ENCODE data around the gene UTS2.

The UTS2 gene

GRCh38 chr1:7862211-7863060, 9.6 kb upstream of the UTS2 start:
- no peak for DNase-seq

GRCh38 chr1:7861452-7861851, 8.6 kb upstream of the UTS2 start:
- no peak for DNase-seq

- no peak for DNase-seq
Measured at GRCh38 chr1:7860130-7860529, 7.3 kb upstream of the UTS2 start.

- no peak for DNase-seq
Measured at GRCh38 chr1:7859406-7859805, 6.5 kb upstream of the UTS2 start.

GRCh38 chr1:7857985-7858384, 5.1 kb upstream of the UTS2 start:
- DNase-seq: no peak

GRCh38 chr1:7857000-7857399, 4.1 kb upstream of the UTS2 start:
- DNase-seq: no peak

GRCh38 chr1:7856345-7856744, 3.5 kb upstream of the UTS2 start:
- DNase-seq: no peak

- no peak for DNase-seq
Measured at GRCh38 chr1:7853684-7854026, 790 bp upstream of the UTS2 start.

- no peak for DNase-seq
Measured at GRCh38 chr1:7850786-7851185, 2.1 kb downstream of the UTS2 start.

- DNase-seq: no peak
Measured at GRCh38 chr1:7847599-7847998, 5.3 kb downstream of the UTS2 start.

- no peak for DNase-seq
Measured at GRCh38 chr1:7846656-7847055, 6.2 kb downstream of the UTS2 start.

GRCh38 chr1:7845761-7846160, 7.1 kb downstream of the UTS2 start:
- DNase-seq: no peak

GRCh38 chr1:7842517-7842916, 10.3 kb downstream of the UTS2 start:
- no peak for DNase-seq

- no peak for DNase-seq
Measured at GRCh38 chr1:7839526-7839925, 13.3 kb downstream of the UTS2 start.

- no peak for DNase-seq
Measured at GRCh38 chr1:7838714-7839113, 14.2 kb downstream of the UTS2 start.

- no peak for DNase-seq
Measured at GRCh38 chr1:7833035-7833434, 19.8 kb downstream of the UTS2 start.

GRCh38 chr1:7831458-7831857, 21.4 kb downstream of the UTS2 start:
- no peak for DNase-seq

- no peak for DNase-seq
Measured at GRCh38 chr1:7827126-7827955, 25.5 kb downstream of the UTS2 start.

GRCh38 chr1:7826363-7826762, 26.5 kb downstream of the UTS2 start:
- no peak for DNase-seq

- no peak for DNase-seq
Measured at GRCh38 chr1:7824701-7825100, 28.2 kb downstream of the UTS2 start.

- no peak for DNase-seq
Measured at GRCh38 chr1:7821282-7821681, 31.6 kb downstream of the UTS2 start.

- DNase-seq: no peak
Measured at GRCh38 chr1:7813677-7814373, 39.0 kb downstream of the UTS2 start.

- DNase-seq: no peak
Measured at GRCh38 chr1:7811476-7811875, 41.4 kb downstream of the UTS2 start.

GRCh38 chr1:7810395-7810794, 42.5 kb downstream of the UTS2 start:
- DNase-seq: no peak

All from cerebellar nuclear complex (tissue), 1 donor.